ENCODE data around the gene NBAS.
"Not testable (repeated sequence)": the region's sequence is repeated elsewhere in the genome, so short reads cannot be mapped to it uniquely, and the experiment has no call there.

The NBAS gene

GRCh38 chr2:15527074-15527739, 33.9 kb downstream of the NBAS start:
- no peak for DNase-seq (ENCODE audit: low read depth in 2 of 2)

GRCh38 chr2:15521641-15522181, 39.4 kb downstream of the NBAS start:
- DNase-seq (ENCODE audit: low read depth in 2 of 2), result no peak

GRCh38 chr2:15520346-15520745, 40.8 kb downstream of the NBAS start:
- no peak for DNase-seq (ENCODE audit: low read depth in 2 of 2)

- not testable (repeated sequence) for DNase-seq (ENCODE audit: low read depth in 2 of 2)
These were observed 42.4 kb downstream of the NBAS start for GRCh38 chr2:15518759-15519158.

- DNase-seq (ENCODE audit: low read depth in 2 of 2), result no peak
These were observed 43.3 kb downstream of the NBAS start for GRCh38 chr2:15517793-15518192.

GRCh38 chr2:15511686-15512085, 49.4 kb downstream of the NBAS start:
- no peak for DNase-seq (ENCODE audit: low read depth in 2 of 2)

- DNase-seq (ENCODE audit: low read depth in 2 of 2), result no peak
These were observed 50.6 kb downstream of the NBAS start for GRCh38 chr2:15510552-15510951.

GRCh38 chr2:15510131-15510530, 51.0 kb downstream of the NBAS start:
- DNase-seq (ENCODE audit: low read depth in 2 of 2), result no peak

- DNase-seq (ENCODE audit: low read depth in 2 of 2), result no peak
These were observed 53.4 kb downstream of the NBAS start for GRCh38 chr2:15507697-15508096.

GRCh38 chr2:15507061-15507460, 54.1 kb downstream of the NBAS start:
- no peak for DNase-seq (ENCODE audit: low read depth in 2 of 2)

GRCh38 chr2:15506229-15506819, 54.8 kb downstream of the NBAS start:
- DNase-seq (ENCODE audit: low read depth in 2 of 2), result no peak

GRCh38 chr2:15504882-15505663, 56.1 kb downstream of the NBAS start:
- DNase-seq (ENCODE audit: low read depth in 2 of 2), result no peak

GRCh38 chr2:15499251-15499650, 61.9 kb downstream of the NBAS start:
- DNase-seq (ENCODE audit: low read depth in 2 of 2), result not testable (repeated sequence)

- DNase-seq (ENCODE audit: low read depth in 2 of 2), result no peak
These were observed 62.6 kb downstream of the NBAS start for GRCh38 chr2:15498554-15498953.

GRCh38 chr2:15494877-15495276, 66.3 kb downstream of the NBAS start:
- DNase-seq (ENCODE audit: low read depth in 2 of 2), result no peak

- DNase-seq (ENCODE audit: low read depth in 2 of 2), result no peak
These were observed 68.3 kb downstream of the NBAS start for GRCh38 chr2:15492773-15493325.

GRCh38 chr2:15486770-15487169, 74.4 kb downstream of the NBAS start:
- no peak for DNase-seq (ENCODE audit: low read depth in 2 of 2)

- DNase-seq (ENCODE audit: low read depth in 2 of 2), result no peak
These were observed 75.2 kb downstream of the NBAS start for GRCh38 chr2:15485949-15486348.

GRCh38 chr2:15481000-15481399, 80.1 kb downstream of the NBAS start:
- no peak for DNase-seq (ENCODE audit: low read depth in 2 of 2)

- no peak for DNase-seq (ENCODE audit: low read depth in 2 of 2)
These were observed 80.6 kb downstream of the NBAS start for GRCh38 chr2:15480552-15480951.

- DNase-seq (ENCODE audit: low read depth in 2 of 2), result no peak
These were observed 88.3 kb downstream of the NBAS start for GRCh38 chr2:15472876-15473275.

- DNase-seq (ENCODE audit: low read depth in 2 of 2), result no peak
These were observed 89.0 kb downstream of the NBAS start for GRCh38 chr2:15472133-15472532.
